Sigmoid colon (tissue), 4 donors: ENCODE data around the gene PRDM16.

Experiments used
- EP300 ChIP-seq, 4 donors: sonication (generic); formaldehyde crosslinking; IDR thresholded peaks; one replicate each; pipeline ENCODE4 v1.6.1; 2017; ENCODE audit warnings: antibody characterized with exemption in 4 of 4
- POLR2A ChIP-seq, 2 donors: fragments of 450-650 bp; IDR thresholded peaks; one replicate each; pipeline ENCODE4 v1.6.1; 2016; ENCODE audit warnings: antibody characterized with exemption in 2 of 2, mild to moderate bottlenecking in 2 of 2, moderate library complexity in 2 of 2

- no peak for TF ChIP-seq EP300 (IDR thresholded peaks at IDR 0.05)
- TF ChIP-seq POLR2A (IDR thresholded peaks at IDR 0.05) = no peak
Measured at GRCh38 chr1:3120140-3120539, 51.1 kb downstream of the PRDM16 start.
